Esophagus (tissue), 2 donors: Measurements from ENCODE around the gene DNAH12. TPM values are rescaled to one million over a fixed set of nuclear protein-coding genes. Genes with fewer than 3 reads are reported as not detected.
"Not testable (repeated sequence)": the region's sequence is repeated elsewhere in the genome, so short reads cannot be mapped to it uniquely, and the experiment has no call there.

Source experiments
- H3K27ac ChIP-seq, 2 donors: one replicate each; pipeline ENCODE4 v1.5.1; 2013; ENCODE audit warnings: low read depth in 2 of 2, mild to moderate bottlenecking in 2 of 2, inconsistent platforms in 1 of 2, low read length in 1 of 2, moderate library complexity in 1 of 2
- H3K27me3 ChIP-seq, 2 donors: one replicate each; pipeline ENCODE4 v1.6.1; 2013; ENCODE audit warnings: low read length in 2 of 2, control low read depth in 1 of 2, mild to moderate bottlenecking in 1 of 2; ENCODE audit not compliant: insufficient read depth in 2 of 2, control insufficient read depth in 1 of 2
- H3K36me3 ChIP-seq, 2 donors: one replicate each; pipeline ENCODE4 v1.6.1; 2013; ENCODE audit warnings: low read length in 1 of 2; ENCODE audit not compliant: control insufficient read depth in 2 of 2, insufficient read depth in 2 of 2
- H3K4me1 ChIP-seq, 2 donors: one replicate each; pipeline ENCODE4 v1.6.1; 2013; ENCODE audit warnings: low read length in 1 of 2; ENCODE audit not compliant: control insufficient read depth in 2 of 2, insufficient read depth in 2 of 2
- H3K4me3 ChIP-seq, 2 donors: one replicate each; pipeline ENCODE4 v1.5.1; 2013; ENCODE audit warnings: low read length in 2 of 2, mild to moderate bottlenecking in 2 of 2, low read depth in 1 of 2, moderate library complexity in 1 of 2
- H3K9me3 ChIP-seq, 2 donors: one replicate each; pipeline ENCODE4 v1.6.1; 2013; ENCODE audit warnings: mild to moderate bottlenecking in 2 of 2, low read depth in 1 of 2, low read length in 1 of 2, moderate library complexity in 1 of 2; ENCODE audit not compliant: control insufficient read depth in 2 of 2, insufficient read depth in 1 of 2
- WGBS, 2 donors: extraction: QIAGEN DNeasy Blood & Tissue Kit; methylation state at CpG; one replicate each; pipeline ENCODE4 v1.1.7; 2013; 5-methylcytosine and 5-hydroxymethylcytosine counted together
- polyA plus RNA-seq, 2 donors: library from polyadenylated mRNA; stranded (reverse); fragments of 200-250 nt; gene quantifications; one replicate each; pipeline ENCODE4 v1.2.3, GENCODE V29; 2013
- donor health status: healthy with polysubstance abuse.
- donor health status: Bipolar disorder and iron deficiency.

DNAH12 gene
- polyA plus RNA-seq, 2 donors: 0.06 to 0.24 TPM

GRCh38 chr3:57538465-57538864 lies 5.7 kb downstream of the DNAH12 start:
- H3K36me3 ChIP-seq: no peaks in the 10 kb centered on the region
- H3K4me3 ChIP-seq: no peak overlapping the region
- peaks cover 0 to 3% of the 10 kb centered on the region in 2 donors for H3K27me3 ChIP-seq
- H3K27ac ChIP-seq: peak overlapping the region; percentile 4 to 21
- H3K4me1 ChIP-seq: no peaks in the 10 kb centered on the region
- H3K9me3 ChIP-seq: no peaks in the 10 kb centered on the region
- 75 to 83% methylated on average over 3 of the region's 3 CpGs for whole genome bisulfite sequencing, 2 donors

DNA sequence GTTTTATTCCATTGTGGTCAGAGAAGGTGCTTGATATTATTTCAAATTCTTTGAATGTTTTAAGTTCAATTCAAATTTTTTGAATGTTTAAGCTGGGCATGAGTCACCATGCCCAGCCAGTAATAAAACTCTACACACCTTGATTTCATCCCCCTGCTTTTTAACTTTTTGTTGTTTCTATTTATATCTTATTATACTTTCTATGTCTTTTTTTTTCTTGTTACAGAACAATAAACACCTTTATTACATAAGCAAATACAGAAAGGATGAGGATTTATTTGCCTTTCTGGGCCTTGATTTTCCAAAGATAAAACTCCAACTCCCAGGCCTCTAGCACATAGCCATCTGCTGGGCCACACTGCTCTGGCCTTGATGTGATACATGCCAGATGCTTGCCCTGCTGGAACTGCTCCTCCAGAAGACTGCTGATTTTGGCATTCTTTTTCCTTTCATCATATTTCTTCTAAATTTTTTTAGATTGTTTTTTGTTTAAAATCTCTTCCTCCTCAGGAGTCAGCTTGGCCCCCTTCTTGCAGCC lies 14.0 kb downstream of the DNAH12 start:
- Histone ChIP-seq H3K27ac (no peak overlapping the region), H3K9me3 (no peaks in the 10 kb centered on the region), H3K36me3 (no peaks in the 10 kb centered on the region), H3K4me1 (no peaks in the 10 kb centered on the region), H3K27me3 (peaks cover 0 to 3% of the 10 kb centered on the region in 2 donors), H3K4me3 (no peak overlapping the region)

GRCh38 chr3:57518276-57518915 lies 25.7 kb downstream of the DNAH12 start:
- WGBS, 2 donors: 57 to 71% methylated on average over 3 of the region's 3 CpGs
- Histone ChIP-seq H3K4me3 (no peak overlapping the region), H3K9me3 (no peaks in the 10 kb centered on the region), H3K4me1 (no peaks in the 10 kb centered on the region), H3K27me3 (no peaks in the 10 kb centered on the region), H3K36me3 (no peaks in the 10 kb centered on the region), H3K27ac (no peak overlapping the region)

GRCh38 chr3:57512166-57512565 lies 32.0 kb downstream of the DNAH12 start:
- WGBS, 2 donors: 47 to 53% methylated on average over 2 of the region's 2 CpGs
- Histone ChIP-seq H3K27me3 (no peaks in the 10 kb centered on the region), H3K9me3 (no peaks in the 10 kb centered on the region), H3K36me3 (no peaks in the 10 kb centered on the region), H3K4me3 (no peak overlapping the region), H3K27ac (no peak overlapping the region), H3K4me1 (no peaks in the 10 kb centered on the region)

GRCh38 chr3:57505901-57506300 lies 38.2 kb downstream of the DNAH12 start:
- H3K27me3 ChIP-seq: no peaks in the 10 kb centered on the region
- H3K4me1 ChIP-seq: no peaks in the 10 kb centered on the region
- no peak overlapping the region for H3K4me3 ChIP-seq
- H3K36me3 ChIP-seq: no peaks in the 10 kb centered on the region
- H3K9me3 ChIP-seq: no peaks in the 10 kb centered on the region
- 79 to 92% methylated on average over 1 of the region's 1 CpG for WGBS, 2 donors
- H3K27ac ChIP-seq: no peak overlapping the region

DNA sequence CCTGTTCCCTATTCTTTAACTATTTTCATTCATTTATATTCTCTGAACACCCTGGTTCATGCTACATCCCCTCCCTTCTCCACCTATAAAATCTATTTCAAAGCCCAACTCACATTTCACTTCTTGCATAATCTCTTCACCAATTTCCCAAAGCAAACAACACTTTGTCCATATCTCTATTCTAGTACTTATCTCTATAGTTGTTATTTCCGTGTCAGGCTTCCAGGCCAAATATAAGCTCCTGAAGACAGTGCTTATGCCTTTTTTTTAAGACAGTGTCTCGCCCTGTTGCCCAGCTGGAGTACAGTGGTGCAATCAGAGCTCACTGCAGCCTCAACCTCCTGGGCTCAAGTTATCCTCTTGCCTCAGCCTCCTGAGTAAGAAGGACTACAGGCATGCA lies 43.6 kb downstream of the DNAH12 start:
- Histone ChIP-seq H3K36me3 (no peaks in the 10 kb centered on the region), H3K27me3 (no peaks in the 10 kb centered on the region), H3K4me3 (no peak overlapping the region), H3K9me3 (no peaks in the 10 kb centered on the region), H3K4me1 (no peaks in the 10 kb centered on the region), H3K27ac (no peak overlapping the region)
- WGBS, 2 donors: 50 to 64% methylated on average over 2 of the region's 2 CpGs

- Histone ChIP-seq H3K36me3 (no peaks in the 10 kb centered on the region), H3K4me3 (no peak overlapping the region), H3K27me3 (no peaks in the 10 kb centered on the region), H3K27ac (no peak overlapping the region), H3K9me3 (no peaks in the 10 kb centered on the region), H3K4me1 (no peaks in the 10 kb centered on the region)
These were observed 46.2 kb downstream of the DNAH12 start for GRCh38 chr3:57497904-57498303.

DNA sequence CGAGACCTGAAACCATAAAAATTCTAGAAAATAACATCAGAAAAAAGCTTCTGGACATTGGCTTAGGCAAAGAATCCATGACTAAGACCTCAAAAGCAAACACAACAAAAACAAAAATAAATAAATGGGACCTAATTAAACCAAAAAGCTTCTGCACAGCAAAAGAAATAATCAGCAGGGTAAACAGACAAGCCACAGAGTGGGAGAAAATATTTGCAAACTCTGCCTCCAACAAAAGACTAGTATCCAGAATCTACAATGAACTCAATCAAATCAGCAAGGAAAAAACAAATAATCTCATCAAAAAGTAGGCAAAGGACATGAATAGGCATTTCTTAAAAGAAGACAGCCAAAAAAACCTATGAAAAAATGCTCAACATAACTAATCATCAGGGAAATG lies 59.6 kb downstream of the DNAH12 start:
- Histone ChIP-seq H3K27me3 (no peaks in the 10 kb centered on the region), H3K4me1 (no peaks in the 10 kb centered on the region), H3K9me3 (no peaks in the 10 kb centered on the region), H3K4me3 (no peak overlapping the region), H3K36me3 (no peaks in the 10 kb centered on the region), H3K27ac (no peak overlapping the region)
- WGBS, 2 donors: 66 to 73% methylated on average over 1 of the region's 1 CpG

DNA sequence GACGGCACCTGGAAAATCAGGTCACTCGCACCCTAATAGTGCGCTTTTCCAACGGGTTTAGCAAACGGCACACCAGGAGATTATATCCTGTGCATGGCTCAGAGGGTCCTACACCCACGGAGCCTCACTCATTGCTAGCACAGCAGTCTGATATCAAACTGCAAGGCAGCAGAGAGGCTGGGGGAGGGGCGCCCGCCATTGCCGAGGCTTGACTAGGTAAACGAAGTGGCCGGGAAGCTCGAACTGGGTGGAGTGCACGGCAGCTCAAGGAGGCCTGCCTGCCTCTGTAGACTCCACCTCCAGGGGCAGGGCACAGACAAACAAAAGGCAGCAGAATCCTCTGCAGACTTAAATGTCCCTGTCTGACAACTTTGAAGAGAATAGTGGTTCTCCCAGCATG lies 67.0 kb downstream of the DNAH12 start:
- 95% methylated on average over 13 of the region's 13 CpGs for WGBS, 2 donors
- H3K9me3 ChIP-seq, H3K4me3 ChIP-seq, H3K36me3 ChIP-seq, H3K4me1 ChIP-seq, H3K27me3 ChIP-seq, H3K27ac ChIP-seq: not testable (repeated sequence)

DNA sequence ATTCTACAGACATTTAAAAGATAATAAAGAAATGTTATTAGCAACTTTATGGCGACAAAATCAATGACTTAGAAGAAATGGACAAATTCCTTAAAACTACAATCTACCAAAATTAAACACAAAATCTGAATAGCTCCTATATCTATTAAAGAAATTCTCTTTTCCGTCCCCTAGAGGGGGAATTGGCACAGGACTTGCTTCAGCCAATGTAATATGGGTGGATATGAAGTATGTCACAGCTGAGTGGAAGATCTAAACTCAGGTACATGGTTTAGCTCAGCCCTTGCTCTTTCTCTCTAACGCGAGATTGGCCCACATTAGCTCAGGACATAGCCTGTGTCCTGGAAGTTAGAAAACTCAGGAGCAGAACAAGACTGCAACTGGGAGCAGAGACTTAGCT lies 79.3 kb downstream of the DNAH12 start:
- H3K4me3 ChIP-seq: no peak overlapping the region
- no peaks in the 10 kb centered on the region for H3K27me3 ChIP-seq
- no peaks in the 10 kb centered on the region for H3K36me3 ChIP-seq
- no peak overlapping the region for H3K27ac ChIP-seq
- 80 to 83% methylated on average over 4 of the region's 4 CpGs for WGBS, 2 donors
- H3K4me1 ChIP-seq: no peaks in the 10 kb centered on the region
- H3K9me3 ChIP-seq: no peaks in the 10 kb centered on the region
